Caki2 (cell line): ENCODE results near the gene RTN4. TPM values are rescaled to one million over a fixed set of nuclear protein-coding genes. Genes with fewer than 3 reads are reported as not detected.

Experiments used
- DNase-seq: peaks from one replicate; pipeline ENCODE4 v3.0.0-alpha.2; 2015; ENCODE audit warnings: low read depth
- in situ Hi-C: cut with HindIII; loops from 2 replicates; pipeline ENCODE4 v1.10.0; 2016; ENCODE audit warnings: low sequenced_read_pairs, low pct_unique_long_range_greater_than_20kb, mixed read lengths
- total RNA-seq: library from RNA; depleted of rRNA; stranded (reverse); fragments of >200 nt; shearing (Covaris generic); gene quantifications from 2 replicates; pipeline ENCODE4 v1.2.3, GENCODE V29; 2014; ENCODE audit warnings: low replicate concordance

The RTN4 gene
- total RNA-seq, 1 experiment from 2014 or later = 231 TPM

DNA sequence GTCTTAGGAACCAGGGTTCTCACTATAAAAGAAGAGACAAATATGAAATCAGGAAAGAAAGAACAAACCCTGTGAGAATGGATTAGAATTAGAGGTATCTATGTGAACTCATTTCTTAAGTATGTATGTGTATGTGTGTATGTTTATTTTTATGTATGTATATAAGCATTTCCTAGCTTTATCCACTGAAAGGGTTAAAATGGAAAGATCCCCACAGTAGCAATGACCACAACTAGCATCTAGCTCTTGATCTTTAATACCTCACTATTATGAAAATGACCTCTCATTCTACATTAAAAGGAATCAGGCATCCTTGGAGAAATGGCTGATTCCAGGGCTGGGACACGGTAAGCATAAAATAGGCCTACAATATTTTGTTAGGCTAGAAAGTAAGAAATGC is 31.6 kb downstream of the RTN4 start:
- DNase-seq = no peak
- in situ Hi-C loops = loop anchor here (10.0 kb wide), 1 partner anchor 156 kb away; no protein-coding TSS in a partner anchor

DNA sequence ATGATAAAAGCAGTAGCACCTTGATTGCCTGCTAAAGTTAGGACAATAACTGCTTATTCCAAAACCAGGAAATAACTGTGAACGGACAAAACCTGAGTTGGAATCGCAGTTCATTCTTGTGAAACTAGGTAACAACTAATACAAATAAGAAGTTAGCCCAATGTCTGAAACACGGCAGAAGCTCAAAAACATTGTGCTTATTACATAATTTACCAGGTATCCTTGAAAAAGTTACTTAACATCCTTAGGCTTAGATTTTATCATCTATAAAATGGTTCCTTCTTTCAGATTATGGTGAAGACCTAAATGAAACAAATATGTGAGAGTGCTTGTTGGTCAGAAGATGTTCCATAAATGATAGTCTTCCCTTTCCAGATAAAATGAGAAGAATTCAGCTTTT is 32.4 kb downstream of the RTN4 start:
- in situ Hi-C loops = loop anchor here (10.0 kb wide), 1 partner anchor 157 kb away; no protein-coding TSS in a partner anchor
- no peak for DNase-seq

DNA sequence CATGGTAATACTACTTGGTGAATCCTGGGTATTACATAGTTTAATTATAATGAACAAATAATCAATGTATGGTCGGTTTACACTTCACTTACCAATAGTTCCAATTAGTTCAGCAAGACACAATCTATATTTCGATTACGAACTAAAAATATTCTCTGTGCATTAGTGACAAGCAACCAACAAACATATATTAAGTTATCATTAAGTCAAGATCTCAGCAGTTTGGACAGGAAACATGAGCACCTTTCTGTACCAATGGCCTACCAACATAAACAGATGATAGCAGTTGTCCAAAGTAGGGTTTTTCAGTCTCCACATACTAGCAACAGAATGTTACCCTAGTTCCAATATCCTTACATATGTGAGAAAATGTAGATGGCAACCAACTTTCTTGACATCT is 32.8 kb downstream of the RTN4 start:
- in situ Hi-C loops = loop anchor here (10.0 kb wide), 1 partner anchor 157 kb away; no protein-coding TSS in a partner anchor
- DNase-seq = no peak

DNA sequence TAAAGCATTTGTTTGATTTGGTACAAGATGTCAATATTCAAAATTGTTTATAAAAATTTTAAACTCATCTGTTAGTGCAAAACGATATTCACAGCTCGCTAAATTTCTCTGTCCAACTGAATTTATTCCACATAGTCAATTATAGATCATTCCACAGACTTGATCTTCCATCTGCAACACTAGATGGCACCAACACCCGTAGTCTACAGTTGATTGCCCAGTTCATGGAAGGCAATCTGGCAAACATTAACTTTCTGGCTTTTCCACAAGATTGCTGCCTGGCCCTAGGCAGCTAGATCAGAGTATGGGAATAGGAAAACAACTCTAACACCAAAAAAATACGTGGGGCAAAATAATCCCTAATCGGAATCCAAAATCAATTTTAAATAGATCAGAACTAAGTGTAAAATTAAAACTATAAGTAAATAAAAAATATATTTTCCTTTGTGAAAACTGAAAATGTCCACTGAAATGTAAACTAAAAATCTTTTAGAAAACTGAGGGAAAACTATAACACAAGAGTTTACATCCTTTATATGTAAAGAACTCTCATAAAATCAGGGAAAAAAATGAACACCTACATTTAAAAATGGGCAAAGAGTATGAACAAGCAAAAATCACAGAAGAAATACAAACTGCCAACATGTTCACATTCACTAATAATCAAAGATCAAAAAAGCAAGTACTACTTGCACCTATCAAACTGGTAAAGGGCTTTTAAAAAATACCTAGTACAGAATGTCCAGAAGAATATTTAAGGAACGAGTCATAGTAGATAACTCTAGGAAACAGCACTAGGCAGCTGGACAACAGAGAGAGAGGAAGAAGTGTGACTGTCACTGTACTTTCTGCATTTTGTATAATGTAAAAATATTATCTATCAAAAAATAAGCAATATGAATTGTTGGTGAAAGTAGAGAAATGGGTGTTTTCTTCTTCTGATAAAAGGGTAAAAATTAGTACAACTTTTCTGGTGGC is 35.0 kb downstream of the RTN4 start:
- DNase-seq = peak; percentile 63
- in situ Hi-C loops = loop anchor here (10.0 kb wide), 1 partner anchor 160 kb away; no protein-coding TSS in a partner anchor

DNA sequence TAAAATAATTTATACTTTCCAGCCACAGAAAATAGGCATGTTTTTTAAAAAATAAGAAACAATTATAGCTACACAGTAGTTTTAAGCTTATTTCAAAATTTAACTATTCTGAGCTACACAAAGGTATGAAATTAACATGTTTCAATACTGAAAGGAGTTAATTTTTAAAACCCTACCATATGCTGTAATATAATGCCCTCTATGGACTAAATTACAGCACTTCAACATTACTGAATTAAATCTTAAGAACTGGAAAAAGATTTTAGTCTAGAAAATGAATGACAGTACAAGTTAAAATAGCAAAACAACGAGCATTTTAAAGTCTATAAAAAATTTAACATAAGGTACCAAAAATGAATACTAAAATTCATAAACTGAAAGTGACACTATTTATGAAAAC is 36.3 kb downstream of the RTN4 start:
- in situ Hi-C loops = loop anchor here (10.0 kb wide), 1 partner anchor 161 kb away; no protein-coding TSS in a partner anchor
- no peak for DNase-seq

DNA sequence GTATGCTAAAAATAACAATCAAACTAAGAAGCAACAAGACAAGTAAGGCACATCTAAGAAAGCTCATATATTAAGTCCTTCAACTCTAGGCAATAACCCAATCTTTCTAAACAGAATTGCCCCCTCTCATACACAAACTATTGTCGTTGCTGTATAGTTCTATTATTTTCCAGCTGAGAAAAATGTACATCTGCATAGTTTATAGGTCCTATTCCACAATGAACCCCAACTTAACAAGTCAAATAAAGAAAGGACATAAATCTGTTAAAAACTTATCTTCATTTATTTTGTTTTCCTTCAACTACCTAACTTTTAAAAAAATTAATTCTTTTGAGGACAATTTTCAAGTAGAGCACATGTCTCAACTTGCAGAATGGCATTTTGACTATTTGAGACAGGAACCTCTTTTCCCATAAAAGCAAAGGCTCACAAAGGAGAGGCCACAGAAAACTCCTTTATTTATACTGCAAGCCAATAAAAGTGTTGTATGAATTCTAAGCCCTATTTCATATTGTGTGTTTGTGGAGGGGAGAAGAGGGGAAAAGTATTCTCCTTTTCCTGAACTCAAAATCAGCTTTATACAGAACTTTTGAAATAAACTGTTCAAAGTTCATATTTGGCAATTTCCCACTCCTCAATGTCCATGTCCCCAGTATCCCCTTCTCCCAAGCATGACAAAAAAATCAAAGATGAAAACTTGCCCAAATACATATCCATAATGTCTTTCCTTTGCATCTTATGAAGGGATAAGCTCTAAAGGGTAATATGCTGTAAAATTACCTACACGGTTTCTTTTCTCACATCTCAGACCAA is 37.4 kb downstream of the RTN4 start:
- DNase-seq = no peak
- in situ Hi-C loops = loop anchor here (10.0 kb wide), 1 partner anchor 162 kb away; no protein-coding TSS in a partner anchor

DNA sequence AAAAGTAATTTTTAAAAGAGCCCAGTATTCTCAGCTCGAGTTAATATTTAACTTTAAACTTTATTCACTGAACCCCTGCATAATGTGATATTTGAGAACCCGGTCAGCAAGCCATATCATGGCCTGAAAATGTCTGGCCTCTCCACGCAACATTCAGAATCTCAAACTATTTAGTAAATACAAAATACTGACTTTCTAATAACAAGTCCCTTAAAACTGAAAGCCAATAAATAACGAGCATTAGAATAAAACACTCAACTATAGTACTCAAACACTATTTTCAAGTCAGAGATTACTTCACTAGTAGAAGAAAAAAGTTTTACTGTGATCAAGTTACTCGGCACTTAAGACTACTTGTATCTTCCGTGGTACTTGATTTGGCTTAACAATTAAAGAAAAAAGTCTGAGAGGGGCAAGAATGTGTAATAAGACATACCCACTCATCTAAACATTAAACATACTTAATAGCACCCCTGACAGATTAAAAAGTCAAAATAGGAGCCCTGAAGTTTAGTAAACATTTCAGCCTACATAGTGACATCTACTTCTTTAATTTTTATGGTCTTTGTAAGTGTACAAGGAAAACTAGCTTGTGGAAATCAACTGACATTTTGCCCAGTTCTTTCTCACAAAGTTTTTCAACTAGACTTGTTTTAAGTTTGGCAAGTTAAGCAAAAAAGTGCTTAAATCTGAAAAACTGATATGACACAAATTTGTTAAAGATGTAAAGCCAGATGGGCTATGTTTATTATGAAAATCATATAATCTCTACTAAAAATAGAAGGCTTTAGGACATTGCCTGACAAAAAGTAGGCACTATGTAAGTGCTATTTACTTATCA is 38.2 kb downstream of the RTN4 start:
- peak; percentile 67 for DNase-seq
- in situ Hi-C loops = loop anchor here (10.0 kb wide), 1 partner anchor 163 kb away; no protein-coding TSS in a partner anchor

DNA sequence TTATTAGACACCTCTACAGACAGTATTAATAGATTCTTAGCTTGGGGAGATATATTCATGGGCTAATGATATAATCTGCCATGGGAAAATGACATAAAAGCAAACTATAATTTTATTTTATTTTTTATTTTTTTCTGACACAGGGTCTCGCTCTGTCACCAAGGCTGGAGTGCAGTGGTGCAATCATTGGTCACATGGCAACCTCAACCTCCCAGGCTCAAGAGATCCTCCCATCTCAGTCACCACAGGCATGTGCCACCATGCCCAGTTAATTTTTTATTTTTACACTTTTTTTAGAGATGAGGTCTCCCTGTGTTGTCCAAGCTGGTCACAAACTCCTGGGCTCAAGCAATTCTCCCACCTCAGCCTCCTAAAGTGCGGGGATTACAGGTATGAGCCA is 39.3 kb downstream of the RTN4 start:
- peak; percentile 73 for DNase-seq
- in situ Hi-C loops = loop anchor here (10.0 kb wide), 1 partner anchor 164 kb away; no protein-coding TSS in a partner anchor

DNA sequence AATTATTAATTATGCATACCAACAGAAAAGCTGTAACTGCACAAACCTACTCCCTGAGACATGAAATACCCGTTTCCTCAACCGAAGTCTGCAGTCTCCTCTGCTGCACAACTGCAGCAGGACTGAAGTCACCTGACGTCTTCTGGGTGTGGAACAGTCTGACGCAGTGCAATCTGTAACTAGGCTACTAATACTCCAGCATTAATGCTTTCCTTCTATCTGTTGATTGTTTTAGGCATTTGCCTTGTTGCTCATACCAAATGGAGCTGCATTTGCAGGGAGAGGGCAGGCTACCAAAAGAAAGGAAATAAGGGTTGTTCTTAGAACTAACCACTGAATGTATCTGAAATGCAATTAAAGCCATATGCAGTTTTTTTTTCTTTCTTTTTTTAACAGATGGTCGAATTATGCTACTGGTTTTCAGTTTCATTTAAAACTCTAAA is 40.1 kb downstream of the RTN4 start:
- in situ Hi-C loops = loop anchor here (10.0 kb wide), 1 partner anchor 165 kb away; no protein-coding TSS in a partner anchor
- DNase-seq = peak; percentile 68

DNA sequence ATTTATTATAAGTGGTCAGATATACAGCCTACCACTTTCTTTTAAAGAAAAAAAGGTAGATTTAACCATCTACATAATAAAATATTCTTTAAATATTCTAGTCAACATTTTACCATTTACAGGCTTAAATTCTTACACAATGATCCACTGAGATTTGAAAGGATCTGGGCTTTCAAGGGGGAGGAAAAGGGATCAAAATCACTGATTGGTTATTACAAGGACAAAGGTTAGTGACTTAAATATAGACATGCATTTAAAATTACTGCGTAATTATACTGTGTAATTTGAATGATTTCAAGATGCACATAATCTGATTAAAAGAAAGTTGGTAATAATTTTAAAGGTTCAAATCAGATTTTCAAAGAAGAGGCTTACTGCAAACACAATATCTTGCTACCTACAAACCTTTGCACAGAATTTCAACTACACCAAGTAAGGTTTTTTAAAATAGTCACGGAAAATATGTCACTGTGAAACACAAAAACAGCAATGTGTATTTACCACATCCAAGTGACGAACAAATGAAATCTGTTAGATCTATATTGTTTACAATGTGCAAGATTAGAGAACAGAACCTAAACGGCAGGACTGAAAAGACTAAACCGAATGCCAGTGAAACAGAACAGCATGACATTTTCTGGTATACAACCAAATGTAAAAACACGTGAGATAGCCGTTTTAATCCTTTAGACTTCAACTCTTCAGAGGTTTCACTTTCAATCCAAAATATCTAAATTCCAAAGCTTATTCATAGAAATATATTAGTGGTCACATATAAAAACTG is 40.8 kb downstream of the RTN4 start:
- in situ Hi-C loops = loop anchor here (10.0 kb wide), 1 partner anchor 165 kb away; no protein-coding TSS in a partner anchor
- DNase-seq = no peak

DNA sequence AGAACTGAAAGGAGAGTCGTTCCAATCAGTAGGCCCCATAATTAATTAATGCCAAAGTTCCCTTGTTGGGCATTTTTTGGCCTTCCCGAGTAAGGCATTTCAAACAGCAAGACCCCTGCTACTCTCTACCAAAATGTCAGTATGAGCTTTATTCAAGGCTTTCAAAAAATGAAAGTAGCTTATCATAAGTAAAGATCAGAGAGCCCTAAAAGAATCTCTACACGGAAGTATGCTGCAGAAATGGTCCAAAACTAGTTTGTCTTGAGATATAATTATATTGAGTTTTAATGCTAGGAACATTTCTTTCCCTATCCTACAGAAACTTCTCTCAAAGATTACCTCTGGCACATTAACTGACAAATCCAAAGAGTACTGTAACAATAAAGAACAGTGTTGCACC is 43.9 kb downstream of the RTN4 start:
- DNase-seq = no peak
- in situ Hi-C loops = no loop called here

DNA sequence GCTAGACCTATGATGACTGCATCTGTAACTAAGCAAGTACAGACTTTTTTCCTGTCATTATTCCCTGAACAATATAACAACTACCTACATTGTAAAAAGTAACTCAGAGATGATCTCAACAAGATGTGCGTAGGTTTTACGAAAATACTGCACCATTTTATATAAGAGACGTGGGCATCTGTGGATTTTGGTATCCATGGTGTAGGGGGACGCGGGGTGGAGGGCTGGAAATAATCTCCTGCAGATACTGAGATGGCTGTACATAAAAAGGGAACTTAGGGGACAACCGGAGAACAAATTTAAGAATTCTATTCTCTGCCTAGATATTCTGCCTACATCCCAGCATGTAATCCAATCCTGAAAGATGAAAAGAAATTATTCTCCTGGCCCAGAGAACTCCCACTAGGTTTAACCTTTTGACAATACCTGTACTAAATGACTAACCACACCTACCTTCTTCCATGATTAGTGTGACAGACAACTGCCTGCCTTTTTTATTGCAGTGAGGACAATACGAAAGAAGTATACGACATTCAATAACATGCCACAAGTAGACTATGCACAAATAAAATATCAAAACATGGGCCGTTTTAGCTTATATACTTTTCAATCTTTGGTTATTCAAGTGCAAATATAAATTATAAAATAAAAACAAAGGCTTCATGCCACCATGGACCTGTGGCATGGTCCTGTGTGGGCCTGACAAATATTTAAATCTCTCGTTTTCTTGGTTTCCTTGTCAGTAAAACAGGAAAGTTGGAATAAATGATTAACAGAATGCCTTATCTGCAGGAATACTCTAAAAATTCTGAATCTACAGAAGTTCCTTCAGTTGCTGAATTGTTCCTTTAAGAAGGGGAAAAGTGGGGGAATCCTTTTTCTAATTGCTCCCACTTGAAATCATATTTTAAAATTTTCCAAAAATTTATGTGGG is 46.3 kb downstream of the RTN4 start:
- no peak for DNase-seq
- in situ Hi-C loops = no loop called here

DNA sequence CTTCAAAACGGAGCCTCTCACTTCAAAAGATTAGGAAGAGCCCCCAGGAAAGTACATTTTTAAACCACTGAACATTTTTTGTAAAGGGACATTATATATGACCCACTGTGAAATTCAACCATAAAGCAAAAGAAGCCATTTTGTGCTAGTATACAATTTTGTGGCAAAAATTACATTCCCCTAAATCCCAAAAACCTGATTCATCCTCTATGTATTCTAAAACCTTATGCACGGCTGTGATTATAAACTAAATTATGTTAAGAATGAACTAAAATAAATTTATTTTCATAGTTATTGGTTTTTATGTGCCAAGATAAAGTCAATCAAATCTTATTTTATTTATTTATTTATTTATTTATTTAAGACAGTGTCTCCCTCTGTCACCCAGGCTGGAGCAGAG is 48.5 kb downstream of the RTN4 start:
- in situ Hi-C loops = no loop called here
- DNase-seq = no peak

DNA sequence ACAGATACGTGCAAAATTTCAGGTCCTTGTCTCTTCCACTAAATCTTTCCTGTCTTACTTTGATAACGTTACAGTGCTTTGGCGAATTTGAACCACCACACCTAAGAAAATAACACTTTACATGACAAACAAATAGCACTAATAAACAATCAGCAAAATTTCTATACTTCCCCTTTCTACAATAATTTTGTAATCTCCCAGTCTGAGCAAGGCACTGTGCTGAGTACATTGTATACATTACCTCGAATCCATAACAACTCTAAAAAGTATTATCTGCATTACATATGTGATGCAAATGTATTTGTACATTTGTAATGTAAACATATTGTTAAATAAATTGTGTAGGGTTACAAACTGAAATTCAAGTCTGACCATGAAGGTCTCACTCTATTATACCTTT is 49.9 kb downstream of the RTN4 start:
- DNase-seq = no peak
- in situ Hi-C loops = no loop called here

DNA sequence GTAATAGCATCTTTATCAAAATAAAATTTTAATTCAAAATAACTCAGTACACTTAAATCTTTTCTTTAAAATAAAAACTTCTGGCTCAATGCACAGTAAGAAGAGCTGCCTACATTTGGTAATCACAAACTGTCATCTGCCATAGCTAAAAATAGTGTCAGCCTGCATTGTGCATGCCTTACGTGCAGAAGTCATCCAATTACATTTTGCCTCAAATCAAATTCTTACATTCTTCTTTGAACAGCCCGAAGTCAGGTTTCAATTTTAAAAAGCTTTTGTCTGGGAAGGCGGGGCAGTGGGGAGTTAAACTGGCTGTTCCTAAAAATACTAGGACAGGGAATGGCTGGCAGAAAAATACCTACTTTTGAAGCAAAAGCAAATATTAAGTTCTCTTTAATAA is 51.1 kb downstream of the RTN4 start:
- no peak for DNase-seq
- in situ Hi-C loops = no loop called here

DNA sequence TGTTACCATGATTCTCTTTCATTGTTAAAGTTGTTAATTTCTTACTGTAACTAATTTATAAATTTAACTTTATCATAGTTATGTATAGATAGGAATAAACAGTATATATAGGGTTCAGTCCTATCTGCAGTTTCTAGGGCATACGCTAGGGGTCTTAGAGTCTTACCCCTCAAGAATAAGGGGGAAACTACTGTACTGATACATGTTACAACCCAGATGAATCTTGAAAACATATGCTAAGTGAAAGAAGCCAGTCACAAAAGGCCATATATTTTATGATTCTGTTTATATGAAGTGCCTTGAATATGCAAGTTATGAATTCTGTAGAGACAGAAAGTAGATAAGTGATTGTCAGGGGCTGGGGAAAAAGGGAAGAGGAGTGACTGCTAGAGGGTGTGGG is 52.4 kb downstream of the RTN4 start:
- no peak for DNase-seq
- in situ Hi-C loops = no loop called here
